Activated naive CD4-positive, alpha-beta T cell treated with anti-CD3 and anti-CD28 coated beads, Interleukin-2, amount 50 U/mL, for 16 hours (primary cell): ENCODE results near the gene HTR6.

Source experiments
- DNase-seq: peaks from one replicate; pipeline ENCODE4 v3.0.0-alpha.2; 2020

HTR6 gene

DNA sequence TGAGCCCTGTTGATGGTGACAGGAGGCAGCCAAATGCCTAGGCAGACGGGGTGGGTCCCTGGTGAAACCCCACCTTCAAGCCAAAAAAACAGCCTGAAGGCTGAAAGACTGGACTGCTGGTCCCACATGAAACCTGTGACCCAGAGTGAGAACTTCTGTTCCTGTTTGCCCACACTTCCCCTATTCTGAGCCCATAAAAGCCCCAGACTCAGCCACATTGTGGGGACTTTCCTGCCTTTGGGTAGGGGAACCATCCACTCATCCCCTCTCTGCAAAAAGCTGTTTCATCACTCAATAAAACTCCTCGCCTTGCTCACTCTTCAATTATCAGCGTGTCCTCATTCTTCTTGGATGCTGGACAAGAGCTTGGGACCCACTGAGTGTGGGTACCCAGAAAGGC, 25.2 kb downstream of the HTR6 start:
- DNase-seq: no peak

DNA sequence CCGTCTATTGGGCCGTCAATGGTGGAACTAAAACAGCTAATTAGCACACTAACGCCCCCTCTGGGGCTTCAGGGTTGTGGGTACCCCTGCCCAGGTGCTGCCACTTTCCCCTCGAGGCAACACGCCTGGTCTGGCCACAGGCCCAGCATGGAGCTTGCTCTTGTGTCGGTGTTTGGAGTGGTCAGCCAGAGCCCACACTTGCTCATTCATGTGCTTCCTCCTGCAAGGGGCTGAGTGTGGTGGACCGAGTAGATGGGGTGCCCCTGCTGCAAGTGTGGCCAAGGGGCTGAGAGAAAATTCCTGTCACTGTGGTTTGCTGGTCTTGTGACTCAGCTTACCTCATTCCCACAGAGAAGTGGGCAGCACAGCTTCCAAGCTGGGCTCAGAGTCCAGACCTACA, 25.7 kb downstream of the HTR6 start:
- DNase-seq: no peak

GRCh38 chr1:19694298-19694697, 29.6 kb downstream of the HTR6 start:
- no peak for DNase-seq

- no peak for DNase-seq
Observed at GRCh38 chr1:19695772-19696171, 31.1 kb downstream of the HTR6 start.

GRCh38 chr1:19696820-19697219, 32.1 kb downstream of the HTR6 start:
- no peak for DNase-seq

- no peak for DNase-seq
Observed at GRCh38 chr1:19698181-19698580, 33.5 kb downstream of the HTR6 start.

DNA sequence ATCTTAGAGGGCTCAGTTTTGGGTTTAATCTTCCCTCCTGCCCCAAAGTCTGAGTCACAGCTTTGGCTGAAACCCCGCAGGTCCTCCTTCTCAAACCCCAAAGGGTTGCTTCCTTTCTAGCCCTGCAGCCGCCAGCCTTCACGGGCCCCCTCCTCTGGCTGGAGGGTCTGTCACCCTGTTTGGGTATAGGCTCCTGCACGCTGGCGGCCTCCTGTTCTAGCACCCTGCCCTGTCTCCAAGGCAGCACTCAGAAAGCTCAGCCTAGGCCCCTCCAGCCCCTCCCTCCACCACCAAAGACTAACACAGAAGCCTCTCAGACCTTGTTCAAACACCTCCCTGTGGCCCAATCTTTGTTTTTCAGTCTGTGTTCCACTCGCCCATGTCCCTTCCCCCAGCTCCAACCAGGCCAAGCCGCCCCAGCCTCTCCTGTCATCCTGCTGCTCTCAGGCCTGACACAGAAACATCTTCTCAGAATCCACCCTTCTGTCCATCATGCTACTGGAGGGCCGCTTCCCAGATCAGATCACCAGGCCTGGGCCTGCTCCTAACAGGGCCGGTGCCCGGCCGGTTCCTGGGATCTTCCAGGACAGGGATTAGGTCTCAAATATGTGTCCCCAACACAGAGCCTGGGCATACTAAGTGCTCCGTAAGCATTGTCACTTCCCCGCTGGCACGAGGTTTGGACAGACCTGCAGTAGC, 35.6 kb downstream of the HTR6 start:
- DNase-seq: no peak

- no peak for DNase-seq
Observed at GRCh38 chr1:19703280-19703679, 38.6 kb downstream of the HTR6 start.

DNA sequence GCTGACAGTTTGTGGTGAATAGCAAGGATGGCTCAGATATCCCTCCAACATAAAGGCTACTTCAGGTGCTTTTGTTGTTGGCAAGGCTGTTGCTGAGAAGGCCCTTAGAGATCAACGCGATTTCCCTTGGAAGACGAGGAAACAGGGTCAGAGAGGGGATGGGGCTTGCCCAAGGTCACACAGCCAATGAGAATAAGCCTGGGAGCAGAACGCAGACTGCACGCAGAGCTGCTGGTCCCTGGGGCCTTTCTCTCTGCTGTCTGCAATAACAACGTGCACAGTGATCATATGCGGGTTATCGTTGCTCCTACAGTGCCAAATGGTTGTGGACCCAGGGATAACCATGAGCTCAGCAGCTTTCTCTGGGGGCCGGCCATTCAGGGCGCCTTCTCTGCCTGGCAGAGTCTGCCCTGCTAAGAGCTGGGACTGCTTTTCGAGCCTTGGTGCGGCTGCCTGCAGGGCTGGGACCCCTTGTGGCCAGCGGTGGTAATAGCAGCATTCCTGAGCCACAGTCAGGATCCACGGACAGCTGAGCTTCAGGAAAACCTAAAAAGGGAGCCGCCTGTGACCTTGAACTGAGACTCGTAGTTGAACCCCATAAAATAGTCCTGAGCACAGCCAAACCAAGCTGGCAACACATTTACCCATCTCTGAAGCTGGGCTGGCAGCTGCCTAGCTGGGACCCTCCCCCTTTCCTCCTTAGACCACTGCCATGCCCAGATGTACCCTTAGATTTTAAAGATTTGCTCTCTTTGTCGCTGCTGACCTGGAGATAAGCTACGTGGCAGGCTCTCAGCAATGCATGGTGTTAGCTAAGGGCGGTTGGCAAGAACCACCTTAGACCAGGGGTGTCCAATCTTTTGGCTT, 39.8 kb downstream of the HTR6 start:
- peak; percentile 59 for DNase-seq

DNA sequence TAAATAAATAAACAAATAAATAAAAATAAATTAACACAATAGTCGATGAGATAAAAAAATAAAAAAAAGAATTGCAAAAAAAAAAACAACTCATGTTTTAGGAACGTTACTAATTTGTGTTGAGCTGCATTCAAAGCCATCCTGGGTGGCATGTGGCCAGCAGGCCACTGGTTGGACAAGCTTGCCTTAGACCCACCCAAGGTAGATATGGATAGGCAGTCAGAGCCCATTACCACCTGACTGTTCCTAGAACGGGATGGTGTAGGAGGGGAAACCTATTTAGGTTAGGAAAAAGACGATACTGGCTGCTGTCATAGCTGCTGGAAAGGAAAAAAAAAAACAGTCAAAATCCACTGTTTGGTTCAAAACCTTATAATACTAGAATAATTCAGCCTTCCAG, 40.8 kb downstream of the HTR6 start:
- DNase-seq: no peak

DNA sequence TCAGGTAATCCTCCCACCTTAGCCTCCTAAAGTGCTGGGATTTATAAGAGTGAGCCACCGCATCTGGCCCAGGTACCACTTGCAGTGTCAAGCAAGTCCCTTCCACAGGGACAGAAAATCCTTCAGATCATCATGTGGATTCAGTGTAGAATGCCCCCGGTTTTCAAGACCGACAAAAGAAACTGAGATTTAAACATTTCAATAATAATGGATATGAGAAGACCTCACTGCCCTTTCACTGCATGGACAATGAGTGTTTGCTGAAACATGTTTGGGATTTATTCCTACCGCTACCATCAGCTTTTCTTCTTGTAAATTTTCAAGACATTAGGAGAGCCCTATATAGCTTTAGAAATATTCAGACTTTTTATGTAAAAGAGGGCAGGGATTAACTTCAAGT, 41.5 kb downstream of the HTR6 start:
- no peak for DNase-seq

DNA sequence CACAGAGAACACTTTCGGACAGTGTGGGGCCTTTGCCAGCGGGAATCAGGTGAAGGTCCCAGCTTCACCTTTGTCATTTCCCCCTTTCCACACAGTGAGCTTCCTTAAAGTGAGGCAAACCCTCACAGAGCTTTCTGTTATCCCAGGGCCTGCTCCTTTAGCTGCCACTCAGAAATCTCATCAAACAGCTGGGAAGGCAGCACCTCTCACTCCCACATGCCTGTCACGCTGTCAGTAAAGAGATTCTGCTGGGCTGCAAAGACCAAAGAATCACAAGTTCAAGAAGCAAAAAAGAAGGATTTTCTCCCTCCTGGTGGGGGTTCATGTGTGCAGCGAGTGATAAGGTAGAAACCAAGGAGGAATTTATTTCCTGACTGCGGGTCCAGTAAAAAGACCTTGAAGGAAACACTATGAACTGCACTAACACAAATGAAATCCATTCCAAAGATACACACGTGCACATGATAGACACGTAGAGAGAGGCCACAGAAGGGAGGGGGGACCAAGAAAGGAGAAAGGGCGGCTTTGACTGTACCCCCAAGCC, 44.0 kb downstream of the HTR6 start:
- DNase-seq: no peak

- DNase-seq: no peak
Observed at GRCh38 chr1:19709260-19709793, 44.7 kb downstream of the HTR6 start.

DNA sequence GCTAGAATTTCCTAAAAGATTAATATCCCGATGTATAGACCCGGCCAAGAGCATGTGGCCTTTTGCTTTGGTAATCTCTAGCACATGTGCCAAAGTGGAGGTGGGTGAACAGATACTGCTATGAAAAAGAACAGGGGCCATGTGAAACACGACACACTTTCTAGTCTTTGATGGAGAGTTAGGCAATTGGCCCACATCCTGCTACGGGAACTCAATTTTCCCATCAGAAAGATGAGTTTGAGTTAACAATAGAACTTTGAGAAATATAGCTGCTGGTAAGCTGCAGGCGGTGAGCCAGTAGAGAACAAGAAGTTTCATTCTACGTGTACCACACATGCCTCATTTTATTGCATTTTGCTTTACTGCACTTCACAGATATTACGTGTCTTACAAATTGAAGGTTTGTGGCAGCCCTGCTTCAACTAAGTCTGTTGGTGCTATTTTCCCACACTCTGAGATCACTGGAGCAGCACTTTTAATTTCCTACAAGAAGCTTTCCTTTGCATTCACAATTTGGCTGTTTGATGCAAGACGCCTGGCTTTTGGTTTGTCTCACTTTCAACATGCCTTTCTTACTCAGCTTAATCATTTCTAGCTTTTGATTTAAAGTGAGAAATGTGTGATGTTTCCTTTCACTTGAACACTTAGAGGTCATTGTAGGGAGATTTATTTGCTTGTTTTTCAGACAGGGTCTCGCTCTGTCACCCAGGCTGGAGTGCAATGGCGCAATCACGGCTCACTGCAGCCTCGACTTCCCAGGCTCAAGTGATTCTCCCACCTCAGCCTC, 46.3 kb downstream of the HTR6 start:
- peak; percentile 24 for DNase-seq

DNA sequence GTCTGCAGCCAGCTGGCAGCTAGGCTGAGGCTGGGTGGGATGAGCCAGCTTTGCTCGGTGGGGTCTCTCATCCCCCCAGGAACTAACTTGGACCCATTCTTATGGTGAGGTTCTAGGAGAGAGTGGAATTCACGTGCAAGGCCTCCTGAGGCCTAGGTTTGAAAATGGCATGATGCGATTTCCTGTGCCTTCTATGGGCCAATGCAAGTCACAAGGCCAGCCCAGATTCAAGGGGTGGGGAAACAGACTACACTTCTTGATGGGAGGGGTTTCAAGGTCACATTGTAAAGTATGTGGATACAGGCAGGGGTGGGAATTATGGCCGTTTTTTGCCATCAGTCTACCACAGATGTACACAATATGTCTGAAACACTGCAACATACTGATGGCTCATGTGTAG, 48.3 kb downstream of the HTR6 start:
- no peak for DNase-seq

DNA sequence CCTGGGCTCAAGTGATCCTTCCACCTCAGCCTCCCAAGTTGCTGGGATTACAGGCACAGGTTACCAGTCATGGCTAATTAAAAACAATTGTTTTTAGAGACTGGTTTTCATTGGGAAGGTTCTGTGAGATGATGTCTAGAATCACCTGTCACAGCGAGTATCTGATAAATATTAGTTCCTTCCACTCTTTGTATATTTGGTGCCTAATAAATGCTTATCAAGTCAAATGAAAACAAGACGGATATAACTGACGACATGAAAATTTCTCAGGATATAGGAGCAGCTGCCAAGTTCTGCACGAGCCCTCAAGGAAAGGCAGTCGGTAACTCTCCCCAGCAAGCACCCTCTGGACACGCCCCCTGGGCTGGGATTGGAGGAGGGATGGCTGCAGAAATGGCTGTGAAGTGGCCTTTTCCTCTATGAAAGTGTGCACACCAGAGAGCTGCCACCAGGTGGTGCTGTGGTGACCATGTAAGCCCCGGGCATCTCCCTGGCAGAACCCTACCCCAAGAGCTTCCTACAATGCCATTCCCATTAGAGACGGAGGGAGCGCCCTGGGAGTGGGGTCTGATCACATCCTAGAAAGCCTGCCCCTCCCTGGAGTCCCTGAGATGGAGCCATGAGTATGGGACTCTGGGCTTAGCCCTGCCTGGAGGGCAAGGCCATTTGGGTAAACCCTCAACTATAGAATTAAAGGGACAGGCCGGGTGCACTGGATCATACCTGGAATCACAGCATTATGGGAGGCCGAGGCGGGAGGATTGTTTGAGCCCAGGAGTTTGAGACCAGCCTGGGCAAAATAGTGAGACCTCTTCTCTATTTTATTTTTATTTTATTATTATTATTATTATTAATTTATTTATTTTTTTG, 50.9 kb downstream of the HTR6 start:
- DNase-seq: peak; percentile 86

- no peak for DNase-seq
Observed at GRCh38 chr1:19717467-19717866, 52.8 kb downstream of the HTR6 start.

GRCh38 chr1:19720174-19720573, 55.5 kb downstream of the HTR6 start:
- no peak for DNase-seq

DNA sequence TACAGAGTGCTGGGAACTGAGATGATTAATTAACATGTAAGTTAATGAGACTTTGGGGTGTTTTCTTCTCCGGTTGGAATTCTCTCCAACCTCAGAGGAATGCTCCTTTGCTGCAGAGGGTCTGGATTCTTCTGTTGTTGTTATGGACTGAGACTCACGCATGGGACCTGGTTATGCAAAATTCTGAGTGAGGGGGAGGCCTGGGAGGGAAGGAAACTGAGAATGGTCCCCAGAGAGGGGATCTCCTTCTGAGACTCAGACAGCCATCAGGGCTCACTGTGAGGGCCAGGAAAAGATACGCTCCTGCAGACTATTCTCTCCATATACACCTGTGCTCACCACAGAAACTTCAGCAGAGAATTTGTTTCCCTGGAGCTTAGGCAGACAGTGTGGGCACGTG, 56.3 kb downstream of the HTR6 start:
- no peak for DNase-seq

- DNase-seq: no peak
Observed at GRCh38 chr1:19723874-19724273, 59.2 kb downstream of the HTR6 start.

DNA sequence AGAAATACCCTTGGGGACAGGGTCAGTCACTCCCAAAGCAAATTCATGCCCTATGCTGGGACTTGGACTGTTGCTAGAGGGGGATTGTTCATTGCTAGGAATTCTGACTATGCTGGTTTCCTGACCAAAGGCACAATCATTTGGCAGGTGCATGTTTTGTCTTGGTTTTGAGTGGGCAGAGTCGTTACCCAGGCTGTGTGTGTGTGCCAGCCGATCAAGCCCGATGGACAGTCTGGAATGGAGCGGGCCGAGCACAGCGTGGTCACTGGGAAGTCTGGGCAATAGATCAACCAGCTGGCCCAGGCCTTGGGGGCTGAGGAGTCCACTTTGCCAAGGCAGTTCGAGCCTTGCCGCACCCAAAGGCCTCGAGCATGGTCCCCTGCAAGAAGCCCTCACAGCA, 60.9 kb downstream of the HTR6 start:
- no peak for DNase-seq
